ENCODE results near the gene SH2B3. TPM values are rescaled to one million over a fixed set of nuclear protein-coding genes. Genes with fewer than 3 reads are reported as not detected.

The SH2B3 gene
- 11.3 and 11.8 TPM in 2 replicates for total RNA-seq
- long read RNA-seq, partial matches to known transcripts = 0 of 1 reads
- long read RNA-seq, other reads (novel, unspliced or antisense) = 1 of 1 reads

- DNase-seq (ENCODE audit: low read depth, low spot score) = no peak
- peak within 1 kb of the TSS; percentile 90 for H3K4me3 Mint-ChIP-seq
- peak within 1 kb of the TSS; percentile 89 for H3K27ac Mint-ChIP-seq (ENCODE audit: unreplicated experiment)
These were observed at the start of gene SH2B3 for GRCh38 chr12:111405859-111406473. TSS of gene SH2B3 (plus strand) at chr12:111405923. CDS start at chr12:111418146, 12,223 bp downstream.

GRCh38 chr12:111359231-111359913 is 46.4 kb upstream of the SH2B3 start:
- DNase-seq (ENCODE audit: low read depth, low spot score) = no peak
- no peaks in the 10 kb centered on the region for H3K9me3 Mint-ChIP-seq
- no peak for TF ChIP-seq CTCF (conservative IDR thresholded peaks at IDR 0.05)
- H3K4me1 Mint-ChIP-seq = no peaks in the 10 kb centered on the region
- H3K36me3 Mint-ChIP-seq (ENCODE audit: low read depth) = no peaks in the 10 kb centered on the region
- no peaks in the 10 kb centered on the region for H3K27me3 Mint-ChIP-seq (ENCODE audit: low read depth)
- H3K4me3 Mint-ChIP-seq = no peak overlapping the region
- no peak overlapping the region for H3K27ac Mint-ChIP-seq (ENCODE audit: unreplicated experiment)

More at GRCh38 chr12:111405859-111406473, at the start of gene SH2B3:
- TF ChIP-seq CTCF (conservative IDR thresholded peaks at IDR 0.05) = no peak
- no peaks in the 10 kb centered on the region for H3K9me3 Mint-ChIP-seq
- H3K4me1 Mint-ChIP-seq = peaks cover 46% of the 10 kb centered on the region
- H3K36me3 Mint-ChIP-seq (ENCODE audit: low read depth) = no peaks in the 10 kb centered on the region
- peaks cover 13% of the 10 kb centered on the region for H3K27me3 Mint-ChIP-seq (ENCODE audit: low read depth)

GRCh38 chr12:111359914-111360276 is 45.8 kb upstream of the SH2B3 start:
- Mint-ChIP-seq H3K36me3 (ENCODE audit: low read depth) (no peaks in the 10 kb centered on the region), H3K27ac (ENCODE audit: unreplicated experiment) (peak overlapping the region; percentile 53), H3K4me3 (no peak overlapping the region), H3K4me1 (no peaks in the 10 kb centered on the region), H3K9me3 (no peaks in the 10 kb centered on the region), H3K27me3 (ENCODE audit: low read depth) (no peaks in the 10 kb centered on the region)
- TF ChIP-seq CTCF (conservative IDR thresholded peaks at IDR 0.05) = no peak
- no peak for DNase-seq (ENCODE audit: low read depth, low spot score)

GRCh38 chr12:111360325-111360930 is 45.3 kb upstream of the SH2B3 start:
- no peak for TF ChIP-seq CTCF (conservative IDR thresholded peaks at IDR 0.05)
- no peaks in the 10 kb centered on the region for H3K9me3 Mint-ChIP-seq
- H3K4me1 Mint-ChIP-seq = no peaks in the 10 kb centered on the region
- no peak overlapping the region for H3K27ac Mint-ChIP-seq (ENCODE audit: unreplicated experiment)
- no peak for DNase-seq (ENCODE audit: low read depth, low spot score)
- peaks cover 3% of the 10 kb centered on the region for H3K36me3 Mint-ChIP-seq (ENCODE audit: low read depth)
- no peaks in the 10 kb centered on the region for H3K27me3 Mint-ChIP-seq (ENCODE audit: low read depth)
- H3K4me3 Mint-ChIP-seq = no peak overlapping the region

- Mint-ChIP-seq H3K4me1 (peaks cover 1% of the 10 kb centered on the region), H3K9me3 (no peaks in the 10 kb centered on the region), H3K4me3 (no peak overlapping the region), H3K36me3 (ENCODE audit: low read depth) (peaks cover 5% of the 10 kb centered on the region), H3K27ac (ENCODE audit: unreplicated experiment) (no peak overlapping the region), H3K27me3 (ENCODE audit: low read depth) (no peaks in the 10 kb centered on the region)
- no peak for TF ChIP-seq CTCF (conservative IDR thresholded peaks at IDR 0.05)
- no peak for DNase-seq (ENCODE audit: low read depth, low spot score)
These were observed 44.5 kb upstream of the SH2B3 start for GRCh38 chr12:111361073-111361716.
